GM23248 (cell line): ENCODE measurements around the gene ARL14.

Experiments
- EZH2 ChIP-seq: fragments of 200-600 bp; sonication (generic); IDR thresholded peaks from 2 replicates; pipeline ENCODE4 v1.6.1; 2018; ENCODE audit warnings: antibody characterized with exemption, mild to moderate bottlenecking; ENCODE audit not compliant: insufficient read depth, poor library complexity, severe bottlenecking
- EZH2phosphoT487 ChIP-seq: fragments of 200-600 bp; sonication (generic); IDR thresholded peaks from 2 replicates; pipeline ENCODE4 v1.6.1; 2018; ENCODE audit warnings: antibody characterized with exemption, moderate library complexity, mild to moderate bottlenecking, low read depth; ENCODE audit not compliant: insufficient read depth

DNA sequence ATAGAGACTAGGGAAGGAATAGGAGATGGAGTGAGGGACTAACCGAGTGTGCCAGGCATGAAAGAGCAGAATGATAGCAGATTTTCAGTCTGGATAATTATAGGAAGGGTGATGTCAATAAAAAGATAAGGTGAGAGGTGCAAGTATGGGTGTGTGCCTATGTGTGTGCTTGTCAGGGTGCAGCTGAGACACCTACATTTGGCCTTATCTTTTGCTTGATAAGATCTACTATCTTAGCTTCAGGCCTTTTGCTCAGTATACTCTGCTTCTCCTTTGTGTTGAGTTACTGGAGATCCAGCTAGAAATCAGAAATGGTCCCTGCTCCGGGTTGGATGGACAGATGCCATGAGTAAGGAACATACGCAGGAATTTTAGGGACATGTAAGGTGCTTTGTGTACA lies 17.4 kb downstream of the ARL14 start:
- no peak for TF ChIP-seq EZH2
- TF ChIP-seq EZH2phosphoT487, result no peak
